SK-N-MC (cell line): Measurements from ENCODE around the gene ZNF804B.

Experiments used
- EZH2 ChIP-seq: fragments of 200-600 bp; sonication (generic); IDR thresholded peaks from one replicate; pipeline ENCODE4 v1.6.1; 2017; ENCODE audit warnings: antibody characterized with exemption
- FOXP2 ChIP-seq: optimal IDR thresholded peaks from 2 replicates; pipeline ENCODE3; 2011; ENCODE audit warnings: mild to moderate bottlenecking, moderate library complexity; ENCODE audit not compliant: insufficient read depth; ENCODE audit errors: extremely low read length, control extremely low read depth
- POLR2AphosphoS5 ChIP-seq: IDR thresholded peaks from 2 replicates; pipeline ENCODE4 v1.6.1; 2012; ENCODE audit warnings: mild to moderate bottlenecking, low read depth, low read length, borderline replicate concordance

DNA sequence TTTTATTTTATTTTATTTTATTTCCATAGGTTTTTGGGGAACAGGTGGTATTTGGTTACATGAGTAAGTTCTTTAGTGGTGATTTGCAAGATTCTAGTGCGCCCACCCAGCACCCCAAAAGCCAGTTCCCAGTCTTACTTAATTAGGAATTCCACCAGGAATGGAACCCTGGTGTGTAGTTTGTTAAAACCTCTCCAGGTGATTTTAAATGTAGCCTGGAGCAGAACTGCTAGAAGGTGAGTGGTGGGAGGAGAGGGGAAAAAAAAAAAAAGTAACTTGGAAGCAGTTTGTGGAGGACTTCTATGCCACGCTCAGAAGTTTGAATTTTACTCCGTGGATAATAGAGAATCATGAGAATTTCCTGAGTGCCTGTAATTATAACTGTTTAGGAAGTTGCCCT is 41.5 kb downstream of the ZNF804B start:
- TF ChIP-seq EZH2 (no peak), POLR2AphosphoS5 (no peak), FOXP2 (no peak)
